Embryonic facial prominence (tissue), 1 donor: ENCODE results near the gene CAP2.

Experiments used
- DNase-seq: peaks from one replicate; pipeline ENCODE4 v3.0.0-alpha.2; 2016; ENCODE audit errors: extremely low spot score

Gene CAP2, protein sequence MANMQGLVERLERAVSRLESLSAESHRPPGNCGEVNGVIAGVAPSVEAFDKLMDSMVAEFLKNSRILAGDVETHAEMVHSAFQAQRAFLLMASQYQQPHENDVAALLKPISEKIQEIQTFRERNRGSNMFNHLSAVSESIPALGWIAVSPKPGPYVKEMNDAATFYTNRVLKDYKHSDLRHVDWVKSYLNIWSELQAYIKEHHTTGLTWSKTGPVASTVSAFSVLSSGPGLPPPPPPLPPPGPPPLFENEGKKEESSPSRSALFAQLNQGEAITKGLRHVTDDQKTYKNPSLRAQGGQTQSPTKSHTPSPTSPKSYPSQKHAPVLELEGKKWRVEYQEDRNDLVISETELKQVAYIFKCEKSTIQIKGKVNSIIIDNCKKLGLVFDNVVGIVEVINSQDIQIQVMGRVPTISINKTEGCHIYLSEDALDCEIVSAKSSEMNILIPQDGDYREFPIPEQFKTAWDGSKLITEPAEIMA

DNA sequence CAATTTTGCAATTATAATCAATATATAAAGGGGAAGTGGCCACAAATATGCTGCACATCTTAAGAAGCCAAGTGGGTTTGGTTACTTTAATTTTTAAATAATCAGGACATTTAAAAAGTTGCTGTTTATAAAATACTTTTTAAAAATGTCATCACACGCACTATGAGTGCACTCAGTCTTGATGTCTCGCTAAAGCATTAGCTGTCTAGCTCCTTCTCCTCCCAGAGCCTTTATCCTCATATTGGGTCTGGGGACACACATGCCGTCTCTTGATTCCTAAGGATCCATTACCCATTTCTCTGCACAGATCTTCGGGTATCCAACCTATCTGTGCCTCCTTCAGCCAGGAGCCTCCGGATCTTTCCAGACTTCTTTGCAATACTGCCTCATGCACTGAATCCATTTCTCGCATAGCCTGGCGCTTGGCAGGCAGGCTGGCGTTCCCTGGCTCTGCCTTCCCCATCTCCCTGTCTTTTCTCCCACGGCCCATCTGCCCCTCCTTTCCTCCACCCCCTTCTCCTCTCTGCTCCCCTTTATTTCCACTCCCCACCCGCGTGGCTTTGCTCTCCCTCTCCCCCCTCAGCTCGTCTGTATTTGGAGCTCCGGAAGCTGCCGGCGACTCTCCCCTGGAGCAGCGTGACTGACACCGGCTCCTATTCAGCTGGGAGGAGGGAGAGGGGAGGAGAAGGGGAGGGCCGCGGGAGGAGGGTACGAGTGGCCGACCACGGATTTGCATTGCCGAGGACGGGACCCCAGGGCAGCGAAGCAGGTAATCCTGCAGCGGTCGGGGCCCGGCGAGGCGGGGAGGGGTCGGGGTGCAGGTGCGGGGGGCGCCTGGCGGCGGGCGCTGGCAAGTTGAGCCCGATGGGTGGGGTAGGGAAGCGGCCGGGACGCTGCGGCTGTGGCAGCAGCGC, at the start of gene CAP2:
Gene CAP2 (plus strand): TSS at position 618 of the 914 bp plus-strand sequence. CDS start 27,961 bp downstream, outside the sequence.
- DNase-seq = peak; percentile 48

DNA sequence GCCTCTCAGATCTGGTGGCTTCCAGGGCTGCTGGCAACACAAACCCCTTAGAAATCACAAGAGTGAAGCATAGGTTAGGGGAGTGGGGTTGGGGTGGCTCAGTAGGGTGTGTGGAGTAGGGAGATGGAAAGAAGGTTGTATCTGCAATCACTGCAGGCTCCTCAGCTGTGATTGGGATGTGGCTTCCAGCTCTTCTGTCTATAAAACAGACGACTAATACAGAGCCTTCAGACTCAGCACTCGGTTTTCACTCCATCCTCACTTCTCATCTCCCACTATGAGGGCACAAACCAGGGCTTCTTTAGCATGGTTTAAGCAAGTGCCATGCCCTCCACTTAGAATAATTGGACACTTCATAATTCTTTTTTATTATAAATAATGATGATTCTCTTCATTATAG, 46.4 kb upstream of the CAP2 start:
- DNase-seq = no peak

GRCh38 chr6:17349427-17349826, 44.0 kb upstream of the CAP2 start:
- DNase-seq = no peak

DNA sequence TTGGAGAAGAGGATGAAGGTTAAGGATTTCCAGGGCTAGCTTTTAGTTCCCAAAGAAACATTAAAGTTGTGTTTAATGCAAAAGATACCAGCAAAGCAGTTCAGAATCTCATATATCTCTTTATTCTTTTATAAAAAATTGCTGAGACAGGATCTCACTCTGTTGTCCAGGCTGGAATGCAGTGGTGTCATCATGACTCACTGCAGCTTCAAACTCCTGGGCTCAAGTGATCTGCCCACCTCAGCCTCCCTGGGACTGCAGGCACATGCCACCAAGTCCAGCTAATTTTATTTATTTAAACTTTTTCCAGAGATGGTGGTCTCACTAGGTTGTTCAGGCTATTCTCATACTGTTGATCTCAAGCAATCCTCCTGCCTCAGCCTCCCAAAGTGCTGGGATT, 41.1 kb upstream of the CAP2 start:
- DNase-seq = no peak

GRCh38 chr6:17353440-17354175, 39.8 kb upstream of the CAP2 start:
- DNase-seq = no peak

GRCh38 chr6:17354700-17355403, 38.5 kb upstream of the CAP2 start:
- no peak for DNase-seq

- no peak for DNase-seq
Observed at GRCh38 chr6:17355404-17355774, 38.0 kb upstream of the CAP2 start.

DNA sequence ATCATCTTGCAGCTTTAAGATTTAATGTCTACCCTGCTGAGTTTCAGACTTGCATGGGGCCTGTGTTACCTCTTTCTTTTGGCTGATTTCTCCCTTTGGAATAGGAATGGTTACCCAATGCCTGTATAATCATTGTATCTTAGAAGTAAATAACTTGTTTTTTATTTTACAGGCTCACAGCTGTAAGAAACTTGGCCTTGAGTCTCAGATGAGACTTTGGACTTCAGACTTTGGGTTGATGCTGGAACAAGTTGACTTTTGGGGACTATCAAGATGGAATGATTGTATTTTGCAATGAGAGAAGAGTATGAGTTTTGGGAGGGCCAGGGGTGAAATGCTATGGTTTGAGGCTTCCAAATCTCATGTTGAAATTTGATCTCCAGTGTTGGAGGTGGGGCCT, 34.9 kb upstream of the CAP2 start:
- no peak for DNase-seq

GRCh38 chr6:17360564-17360963, 32.8 kb upstream of the CAP2 start:
- no peak for DNase-seq

DNA sequence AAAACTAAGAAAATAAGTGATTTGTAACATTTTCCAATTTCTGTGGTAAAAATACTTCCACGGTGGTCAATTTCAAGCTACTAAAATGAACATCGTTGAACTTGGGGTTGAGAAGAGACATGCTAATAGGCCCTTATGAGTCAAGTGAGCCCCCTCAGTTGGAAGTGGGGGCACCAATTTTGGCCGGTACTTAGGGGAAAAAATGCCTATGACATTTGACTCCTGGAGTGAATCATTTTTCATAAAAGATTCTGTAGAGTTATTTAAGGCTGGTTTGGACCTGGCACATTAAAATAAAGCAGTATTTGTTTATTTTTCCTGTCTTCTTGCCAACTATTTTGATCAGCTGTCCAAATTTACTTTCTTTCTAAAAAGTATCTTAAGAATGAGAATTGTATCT, 32.4 kb upstream of the CAP2 start:
- DNase-seq = no peak

GRCh38 chr6:17365961-17366360, 27.4 kb upstream of the CAP2 start:
- no peak for DNase-seq

DNA sequence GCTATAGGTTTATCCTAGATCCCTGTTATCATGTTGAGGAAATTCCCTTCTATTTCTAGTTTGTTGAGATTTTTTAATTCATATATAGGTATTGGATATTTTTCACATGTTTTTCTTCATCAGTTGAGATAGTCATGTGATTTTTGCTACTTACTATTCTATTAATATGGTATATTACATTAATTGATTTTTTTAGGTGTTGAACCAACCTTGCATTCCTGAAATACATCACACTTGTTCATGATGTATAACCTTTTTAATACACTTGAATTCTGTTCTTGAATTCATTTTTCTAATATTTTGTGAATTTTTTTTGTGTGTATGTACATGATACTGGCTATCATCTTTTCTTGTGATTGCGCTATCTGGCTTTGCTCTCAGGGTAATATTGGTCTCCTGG, 25.5 kb upstream of the CAP2 start:
- DNase-seq = no peak

- DNase-seq = no peak
Observed at GRCh38 chr6:17381424-17382147, 11.8 kb upstream of the CAP2 start.

- no peak for DNase-seq
Observed at GRCh38 chr6:17385660-17386059, 7.7 kb upstream of the CAP2 start.

- no peak for DNase-seq
Observed at GRCh38 chr6:17388365-17388764, 5.0 kb upstream of the CAP2 start.

DNA sequence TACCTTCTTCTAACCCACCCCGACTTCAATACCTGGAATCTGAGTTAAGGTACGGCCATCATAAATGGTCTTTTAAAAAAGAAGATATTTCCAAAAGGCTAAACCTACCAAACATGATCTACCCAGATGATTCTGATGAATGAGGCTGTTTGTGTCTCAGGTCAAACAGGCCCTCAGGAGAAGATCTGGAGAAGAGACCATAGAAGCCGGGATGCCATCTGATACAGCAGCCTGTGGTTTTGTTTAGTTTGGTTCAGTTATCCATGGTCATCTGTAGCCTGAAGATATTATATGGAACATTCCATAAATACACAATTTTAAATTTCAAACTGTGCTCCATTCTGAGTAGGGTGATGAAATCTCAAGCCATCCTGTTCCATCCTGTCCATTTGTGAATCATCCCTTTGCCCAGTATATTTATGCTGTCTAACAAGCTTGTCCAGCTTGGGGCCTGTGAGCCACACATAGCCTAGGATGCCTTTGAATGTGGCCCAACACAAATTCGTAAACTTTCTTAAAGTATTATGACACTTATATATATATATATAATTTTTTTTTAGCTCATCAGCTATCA, 4.0 kb upstream of the CAP2 start:
- no peak for DNase-seq

GRCh38 chr6:17390276-17390675, 3.1 kb upstream of the CAP2 start:
- no peak for DNase-seq

DNA sequence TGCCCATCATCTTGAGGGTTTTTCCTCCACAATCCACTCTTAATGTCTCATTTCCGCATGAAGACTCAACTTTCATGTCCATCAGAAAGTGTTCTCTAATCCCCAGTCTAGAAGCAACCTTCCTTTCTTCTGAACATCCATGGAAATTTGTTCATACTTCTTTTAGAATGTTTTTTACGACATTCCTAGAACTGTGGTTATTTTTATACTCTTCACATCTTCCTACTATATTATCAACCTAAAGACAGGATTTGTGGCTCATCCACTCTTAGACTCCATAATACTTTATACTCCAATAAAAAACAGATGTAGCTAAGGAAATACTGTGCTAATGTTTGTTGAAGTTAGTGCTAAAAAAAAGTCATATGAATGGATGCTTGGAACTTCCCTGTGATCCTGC, 1.4 kb upstream of the CAP2 start:
- DNase-seq = no peak

DNA sequence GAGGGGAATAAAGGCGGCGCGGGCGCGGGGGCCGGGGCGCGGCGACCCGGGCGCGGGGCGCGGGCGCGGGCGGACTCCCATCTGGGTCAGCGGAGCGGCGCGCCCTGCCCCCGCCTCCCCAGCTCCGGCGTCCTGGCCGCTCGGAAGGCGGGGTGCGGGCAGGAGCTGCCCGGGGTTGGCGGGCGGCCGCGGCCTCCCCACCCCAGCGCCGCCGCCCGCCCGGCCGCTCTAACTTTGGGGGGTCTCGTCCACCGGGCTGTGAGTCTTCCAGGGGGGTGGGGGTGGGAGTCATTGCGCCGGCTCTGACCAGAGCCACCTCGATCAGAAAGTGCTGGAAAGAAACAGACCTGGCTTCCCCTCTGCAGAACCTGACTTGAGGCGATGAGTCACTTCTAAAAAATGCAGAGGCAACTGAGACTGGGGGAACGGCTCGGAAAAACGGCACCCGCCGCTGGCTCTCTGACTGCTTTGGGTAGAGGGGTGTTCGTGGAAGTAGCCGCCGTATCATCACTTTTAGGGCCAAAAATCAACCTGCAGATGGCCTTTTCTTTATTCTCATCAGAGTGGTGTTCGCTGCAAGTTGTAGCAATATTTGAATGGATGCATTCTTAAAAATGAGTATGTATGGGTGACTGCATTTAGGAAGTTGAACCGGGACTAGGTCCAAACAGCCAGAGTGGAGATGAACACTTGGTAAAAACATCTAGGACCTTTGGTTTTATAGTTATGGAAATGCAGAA, 667 bp downstream of the CAP2 start:
- DNase-seq = no peak

GRCh38 chr6:17395112-17395511, 1.7 kb downstream of the CAP2 start:
- no peak for DNase-seq
